Esophagus muscularis mucosa (tissue), 4 donors: ENCODE measurements around the gene ZNF765. TPM values are rescaled to one million over a fixed set of nuclear protein-coding genes. Genes with fewer than 3 reads are reported as not detected.

Experiments
- DNase-seq: peaks from one replicate; pipeline ENCODE4 v3.0.0-alpha.2; 2017; ENCODE audit errors: extremely low spot score
- H3K27ac ChIP-seq, 4 donors: fragments of 200-600 bp; sonication (generic); replicated peaks in 1 of 4; 1 replicate in 3 of 4; 2 replicates in 1 of 4; pipeline ENCODE4 v1.5.1; 2016 to 2019; ENCODE audit warnings: mild to moderate bottlenecking in 1 of 4
- H3K27me3 ChIP-seq, 4 donors: fragments of 200-600 bp; sonication (generic); one replicate each; pipeline versions ENCODE4 v1.5.1 to v1.6.0; 2016 to 2019
- H3K36me3 ChIP-seq, 4 donors: fragments of 200-600 bp; sonication (generic); one replicate each; pipeline ENCODE4 v1.5.1; 2016 to 2019
- H3K4me1 ChIP-seq, 4 donors: fragments of 200-600 bp; sonication (generic); one replicate each; pipeline ENCODE4 v1.5.1; 2016 to 2019
- H3K4me3 ChIP-seq, 4 donors: fragments of 200-600 bp; sonication (generic); 1 replicate in 2 of 4; 2 replicates in 2 of 4; pipeline ENCODE4 v1.5.1; 2016 to 2019; ENCODE audit warnings: mild to moderate bottlenecking in 4 of 4, moderate library complexity in 1 of 4
- H3K9me3 ChIP-seq, 4 donors: fragments of 200-600 bp; sonication (generic); 1 replicate in 3 of 4; 2 replicates in 1 of 4; pipeline ENCODE4 v1.5.1; 2016 to 2019
- EP300 ChIP-seq: sonication (generic); formaldehyde crosslinking; IDR thresholded peaks from one replicate; pipeline ENCODE4 v1.6.1; 2017; ENCODE audit warnings: antibody characterized with exemption
- POLR2A ChIP-seq: fragments of 450-650 bp; IDR thresholded peaks from one replicate; pipeline ENCODE4 v1.6.1; 2017; ENCODE audit warnings: antibody characterized with exemption, moderate library complexity, mild to moderate bottlenecking, low read depth
- POLR2AphosphoS5 ChIP-seq, 2 donors: sonication (generic); formaldehyde crosslinking; IDR thresholded peaks; one replicate each; pipeline ENCODE4 v1.6.1; 2017; ENCODE audit warnings: antibody characterized with exemption in 2 of 2
- WGBS: methylation state at CpG from one replicate; pipeline ENCODE4 v1.1.5; 2018; 5-methylcytosine and 5-hydroxymethylcytosine counted together
- intact Hi-C: fragments of 100-400 bp; cut with DNase I; formaldehyde crosslinking; loops from one replicate; pipeline ENCODE4 v1.15.1; 2023
- total RNA-seq, 4 donors: library from RNA; depleted of rRNA; stranded (reverse); fragments of >200 nt; gene quantifications; one replicate each; pipeline versions ENCODE4 v1.1.0 to v1.2.1, GENCODE V29; 2016
- TF ChIP-seq, protein P1 (sequence below), 3 experiments: fragments of 200-600 bp in 2 of 3; fragments of 450-650 bp in 1 of 3; sonication (generic) in 2 of 3; IDR thresholded peaks; one replicate each; pipeline ENCODE4 v1.5.1; 2017 to 2019; ENCODE audit warnings: antibody characterized with exemption in 3 of 3, mild to moderate bottlenecking in 2 of 3, moderate library complexity in 1 of 3

Gene ZNF765
- total RNA-seq, 4 donors from 2014 or later = 7.1 to 12.5 (median 8.5) TPM

DNA sequence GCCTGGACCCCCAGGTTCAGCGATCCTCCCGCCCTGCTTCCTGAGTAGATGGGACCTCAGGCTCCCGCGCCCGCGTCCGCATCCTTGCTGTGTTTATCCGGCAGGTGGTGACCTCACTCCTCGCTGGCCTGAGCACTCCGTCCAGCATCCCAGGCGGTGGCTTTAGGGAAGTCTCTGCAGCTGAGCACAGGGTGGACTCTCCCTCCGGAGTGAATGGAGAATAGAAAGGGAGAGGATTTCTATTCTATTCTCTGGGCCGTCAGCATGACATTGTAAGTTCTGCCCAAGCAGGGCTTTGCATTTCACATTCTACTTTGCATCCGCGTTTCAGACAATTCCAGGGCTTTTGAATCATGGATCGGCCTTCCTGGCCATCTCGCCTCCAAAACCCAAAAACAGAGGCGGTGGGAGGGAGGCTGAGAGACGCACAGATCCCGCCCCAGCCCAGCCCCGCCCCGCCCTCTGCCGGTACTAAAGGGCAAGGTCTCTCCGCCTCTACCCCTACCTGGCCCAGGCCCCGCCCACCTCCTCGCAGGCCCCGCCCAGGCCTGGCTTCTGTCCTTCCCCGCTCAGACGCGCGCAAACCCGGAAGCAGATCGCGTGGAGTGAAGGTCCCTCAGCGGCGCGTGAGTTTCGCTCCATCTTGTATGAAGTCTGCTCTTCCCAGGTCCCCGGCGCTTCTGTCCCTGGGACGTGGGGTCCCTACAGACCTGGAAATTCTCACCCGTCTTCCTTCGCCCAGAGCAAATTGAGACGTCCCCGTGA lies 29.6 kb upstream of the ZNF765 start, which contains the start of gene ZNF525:
TSS of gene ZNF525 (plus strand) at position 572 of the 765 bp plus-strand sequence. CDS start 6,577 bp downstream, outside the sequence.
- intact Hi-C loops = loop anchor here (2.0 to 5.0 kb wide), 2 partner anchors 29 to 168 kb away; partner anchors contain the start of gene ZNF765
- H3K9me3 ChIP-seq = no peaks in the 10 kb centered on the region
- peak; percentile 97 for DNase-seq
- TF ChIP-seq, protein P1, sequence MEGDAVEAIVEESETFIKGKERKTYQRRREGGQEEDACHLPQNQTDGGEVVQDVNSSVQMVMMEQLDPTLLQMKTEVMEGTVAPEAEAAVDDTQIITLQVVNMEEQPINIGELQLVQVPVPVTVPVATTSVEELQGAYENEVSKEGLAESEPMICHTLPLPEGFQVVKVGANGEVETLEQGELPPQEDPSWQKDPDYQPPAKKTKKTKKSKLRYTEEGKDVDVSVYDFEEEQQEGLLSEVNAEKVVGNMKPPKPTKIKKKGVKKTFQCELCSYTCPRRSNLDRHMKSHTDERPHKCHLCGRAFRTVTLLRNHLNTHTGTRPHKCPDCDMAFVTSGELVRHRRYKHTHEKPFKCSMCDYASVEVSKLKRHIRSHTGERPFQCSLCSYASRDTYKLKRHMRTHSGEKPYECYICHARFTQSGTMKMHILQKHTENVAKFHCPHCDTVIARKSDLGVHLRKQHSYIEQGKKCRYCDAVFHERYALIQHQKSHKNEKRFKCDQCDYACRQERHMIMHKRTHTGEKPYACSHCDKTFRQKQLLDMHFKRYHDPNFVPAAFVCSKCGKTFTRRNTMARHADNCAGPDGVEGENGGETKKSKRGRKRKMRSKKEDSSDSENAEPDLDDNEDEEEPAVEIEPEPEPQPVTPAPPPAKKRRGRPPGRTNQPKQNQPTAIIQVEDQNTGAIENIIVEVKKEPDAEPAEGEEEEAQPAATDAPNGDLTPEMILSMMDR (IDR thresholded peaks at IDR 0.05) = peak in 2 of 3 experiments; percentile 18 to 30
- TF ChIP-seq EP300 (no peak), POLR2AphosphoS5 (IDR thresholded peaks at IDR 0.05) (peak; percentile 84 to 86), POLR2A (no peak)
- H3K36me3 ChIP-seq = no peaks in the 10 kb centered on the region
- H3K27me3 ChIP-seq = no peaks in the 10 kb centered on the region
- WGBS = 0% methylated on average over 19 of the region's 45 CpGs
- H3K4me3 ChIP-seq = peak within 1 kb of the TSS; percentile 59 to 80 (median 76)
- peak within 1 kb of the TSS; percentile 77 to 84 (median 81) for H3K27ac ChIP-seq
- H3K4me1 ChIP-seq = peaks cover 7 to 20% (median 14%) of the 10 kb centered on the region in 4 donors

DNA sequence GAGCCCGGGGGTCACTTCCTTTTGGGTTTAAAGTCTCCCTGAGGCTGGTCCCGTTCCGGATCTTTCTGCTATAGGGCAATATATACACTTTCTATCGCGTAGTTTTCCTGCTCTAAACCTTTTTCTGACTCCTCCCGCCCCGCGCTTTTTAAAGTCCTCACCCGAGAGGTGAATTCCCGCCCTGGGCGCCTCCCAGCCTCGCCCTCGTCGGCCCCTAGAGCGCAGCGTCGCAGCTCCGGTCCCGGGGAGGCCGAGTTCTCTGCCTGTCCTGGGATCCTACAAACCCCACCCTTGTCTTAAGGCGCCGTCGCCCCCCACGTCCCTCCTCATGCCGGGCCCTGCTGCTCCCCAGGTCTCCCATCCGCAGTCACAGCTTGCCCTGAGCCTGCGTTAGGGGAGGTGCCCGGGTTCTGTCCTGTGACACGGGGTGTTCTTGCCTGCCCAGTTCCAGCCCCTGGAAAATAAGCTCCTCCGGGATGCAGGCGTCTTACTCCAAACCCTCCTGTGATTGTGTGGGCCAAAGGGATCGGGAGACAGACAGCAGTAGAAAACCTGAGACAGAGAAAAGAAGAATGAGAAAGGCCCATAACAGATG lies 29.0 kb upstream of the ZNF765 start:
- TF ChIP-seq, protein P1 (IDR thresholded peaks at IDR 0.05) = no peak
- TF ChIP-seq EP300 (no peak), POLR2AphosphoS5 (IDR thresholded peaks at IDR 0.05) (no peak), POLR2A (no peak)
- Histone ChIP-seq H3K27me3 (no peaks in the 10 kb centered on the region), H3K4me1 (peaks cover 7 to 20% (median 14%) of the 10 kb centered on the region in 4 donors), H3K27ac (peak overlapping the region; percentile 77 to 84 (median 81)), H3K9me3 (no peaks in the 10 kb centered on the region), H3K4me3 (peak overlapping the region; percentile 59 to 80 (median 76)), H3K36me3 (no peaks in the 10 kb centered on the region)
- WGBS = 3% methylated on average over 17 of the region's 32 CpGs
- intact Hi-C loops = loop anchor here (2.0 to 5.0 kb wide), 2 partner anchors 29 to 169 kb away; partner anchors contain the start of gene ZNF765
- DNase-seq = no peak

DNA sequence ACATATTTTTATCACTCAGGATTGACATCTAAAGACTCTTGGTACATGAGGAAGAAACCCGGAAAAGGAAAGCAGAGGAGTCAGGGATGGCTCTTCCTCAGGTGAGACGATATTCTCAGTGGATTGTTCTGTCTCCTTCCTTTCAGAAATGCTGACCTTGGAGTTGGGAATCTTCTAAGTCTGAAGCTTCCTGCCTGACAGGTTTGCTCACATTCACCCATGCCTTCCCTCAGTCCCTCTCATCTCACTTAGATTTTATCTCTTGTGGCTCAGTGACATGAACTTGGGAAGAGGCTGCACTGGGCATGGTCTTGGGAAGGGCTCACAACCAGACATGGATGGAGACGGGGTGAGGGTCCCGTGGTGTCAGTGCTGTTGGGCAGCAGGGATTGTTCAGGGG lies 22.8 kb upstream of the ZNF765 start:
- WGBS = 95% methylated on average over 4 of the region's 4 CpGs
- H3K36me3 ChIP-seq = peaks cover 12 to 52% (median 29%) of the 10 kb centered on the region in 4 donors
- no peak for TF ChIP-seq POLR2A
- no peak for TF ChIP-seq EP300
- no peak for TF ChIP-seq POLR2AphosphoS5 (IDR thresholded peaks at IDR 0.05)
- TF ChIP-seq, protein P1 (IDR thresholded peaks at IDR 0.05) = no peak

DNA sequence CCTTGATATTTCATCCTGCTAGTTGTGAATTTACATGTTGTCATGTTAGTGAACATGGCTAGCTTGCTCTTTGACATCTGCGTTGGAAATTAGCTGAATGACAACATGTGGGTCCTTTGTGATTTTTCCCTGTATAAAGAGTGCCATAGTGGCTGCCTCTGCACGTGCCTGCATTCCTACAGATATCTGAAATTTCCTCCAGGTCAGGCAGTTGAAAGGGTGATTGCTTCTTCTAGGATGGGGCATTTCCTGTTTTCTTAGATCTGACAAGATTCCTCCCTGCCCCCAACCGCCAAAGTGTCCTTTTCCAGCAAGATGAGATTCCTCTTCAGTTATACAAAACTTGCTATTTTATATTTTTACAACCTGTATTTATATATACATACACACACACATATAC lies 20.7 kb upstream of the ZNF765 start:
- Histone ChIP-seq H3K4me3 (no peak overlapping the region), H3K36me3 (peaks cover 33 to 73% (median 47%) of the 10 kb centered on the region in 4 donors), H3K9me3 (no peaks in the 10 kb centered on the region), H3K27me3 (no peaks in the 10 kb centered on the region), H3K4me1 (no peaks in the 10 kb centered on the region), H3K27ac (no peak overlapping the region)
- TF ChIP-seq POLR2A (no peak), EP300 (no peak), POLR2AphosphoS5 (IDR thresholded peaks at IDR 0.05) (no peak)
- TF ChIP-seq, protein P1 (IDR thresholded peaks at IDR 0.05) = no peak
- DNase-seq = no peak
- intact Hi-C loops = no loop called here
- 66% methylated on average over 3 of the region's 3 CpGs for WGBS

More for the DNA sequence above, 22.8 kb upstream of the ZNF765 start:
- no peak for DNase-seq
- H3K27me3 ChIP-seq = no peaks in the 10 kb centered on the region
- H3K27ac ChIP-seq = no peak overlapping the region
- intact Hi-C loops = no loop called here
- no peaks in the 10 kb centered on the region for H3K4me1 ChIP-seq
- no peaks in the 10 kb centered on the region for H3K9me3 ChIP-seq
- no peak overlapping the region for H3K4me3 ChIP-seq
